Measurements from ENCODE around the gene SNUPN. TPM values are rescaled to one million over a fixed set of nuclear protein-coding genes. Genes with fewer than 3 reads are reported as not detected.

Gene SNUPN
- total RNA-seq, 1 donor from 2014 or later: 20.5 TPM

GRCh38 chr15:75640483-75641178 lies 15.1 kb upstream of the SNUPN start:
- DNase-seq: no peak
- intact Hi-C loops (cut with micrococcal nuclease): loop anchor here (1.0 to 10.0 kb wide), 10 partner anchors 15 to 1096 kb away; partner anchors contain the start of genes ARID3B, FBXO22, MAN2C1 and NEIL1
- H3K4me1 Mint-ChIP-seq: peaks cover 38% of the 10 kb centered on the region
- H3K9me3 Mint-ChIP-seq: no peaks in the 10 kb centered on the region
- TF ChIP-seq, protein P1, sequence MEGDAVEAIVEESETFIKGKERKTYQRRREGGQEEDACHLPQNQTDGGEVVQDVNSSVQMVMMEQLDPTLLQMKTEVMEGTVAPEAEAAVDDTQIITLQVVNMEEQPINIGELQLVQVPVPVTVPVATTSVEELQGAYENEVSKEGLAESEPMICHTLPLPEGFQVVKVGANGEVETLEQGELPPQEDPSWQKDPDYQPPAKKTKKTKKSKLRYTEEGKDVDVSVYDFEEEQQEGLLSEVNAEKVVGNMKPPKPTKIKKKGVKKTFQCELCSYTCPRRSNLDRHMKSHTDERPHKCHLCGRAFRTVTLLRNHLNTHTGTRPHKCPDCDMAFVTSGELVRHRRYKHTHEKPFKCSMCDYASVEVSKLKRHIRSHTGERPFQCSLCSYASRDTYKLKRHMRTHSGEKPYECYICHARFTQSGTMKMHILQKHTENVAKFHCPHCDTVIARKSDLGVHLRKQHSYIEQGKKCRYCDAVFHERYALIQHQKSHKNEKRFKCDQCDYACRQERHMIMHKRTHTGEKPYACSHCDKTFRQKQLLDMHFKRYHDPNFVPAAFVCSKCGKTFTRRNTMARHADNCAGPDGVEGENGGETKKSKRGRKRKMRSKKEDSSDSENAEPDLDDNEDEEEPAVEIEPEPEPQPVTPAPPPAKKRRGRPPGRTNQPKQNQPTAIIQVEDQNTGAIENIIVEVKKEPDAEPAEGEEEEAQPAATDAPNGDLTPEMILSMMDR (IDR thresholded peaks at IDR 0.05): no peak
- peak; percentile 43 for ATAC-seq (ENCODE audit: low read depth)
- ChIA-PET CTCF (interaction anchor here (1.0 to 3.9 kb wide), 6 partner anchors 14 to 273 kb away, joined by 3 to 29 read pairs (median 5); partner anchors contain the start of genes MAN2C1, PTPN9 and SNUPN), POLR2A (interaction anchor here (0.6 to 6.7 kb wide), 21 partner anchors 9 to 851 kb away, joined by 3 to 164 read pairs (median 6); partner anchors contain the start of genes COMMD4, COX5A, MAN2C1 and PTPN9)
- peaks cover 23% of the 10 kb centered on the region for H3K36me3 Mint-ChIP-seq (ENCODE audit: low read depth)
- no peaks in the 10 kb centered on the region for H3K27me3 Mint-ChIP-seq
- peak overlapping the region; percentile 92 for H3K27ac Mint-ChIP-seq
- H3K4me3 Mint-ChIP-seq: peak overlapping the region; percentile 91

DNA sequence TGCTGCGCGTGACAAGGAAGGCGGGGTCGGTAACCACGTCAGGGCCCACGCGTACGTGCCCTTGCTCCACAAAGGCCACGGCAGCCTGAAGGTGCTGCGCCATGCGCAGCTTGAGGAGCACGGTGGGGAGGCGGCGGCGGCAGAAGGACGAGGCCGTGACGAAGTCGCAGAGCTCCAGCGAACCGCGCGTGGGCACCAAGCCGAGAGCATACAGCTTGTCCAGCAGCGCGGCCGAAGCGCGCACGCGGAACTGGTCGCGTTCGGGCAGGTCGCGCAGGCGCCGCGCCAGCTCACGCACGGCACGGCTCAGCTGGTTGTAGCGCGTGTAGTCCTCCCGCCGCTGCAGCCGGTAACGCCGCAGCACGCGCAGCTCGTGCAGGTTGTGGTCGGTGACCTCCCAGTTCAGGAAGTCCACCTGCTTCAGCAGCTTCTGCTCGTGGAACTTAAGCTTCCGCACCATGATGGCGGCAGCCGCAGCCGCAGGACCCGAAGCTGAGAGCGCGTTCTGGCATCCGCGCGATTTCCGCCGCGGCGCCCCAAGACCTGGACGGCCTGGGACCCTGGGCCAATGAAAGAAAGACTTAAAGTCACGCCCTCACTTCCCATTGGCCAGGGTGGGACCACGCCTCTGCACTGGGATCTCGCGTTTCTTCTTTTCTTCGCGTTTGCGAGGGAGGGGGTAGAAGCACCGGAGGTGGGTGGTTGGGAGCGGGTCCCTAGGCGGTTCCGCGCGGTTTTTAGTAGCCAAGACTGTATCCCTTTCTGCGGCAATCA lies 14.4 kb upstream of the SNUPN start, which contains the start of gene IMP3:
TSS of gene IMP3 (minus strand) at position 516 of the 774 bp plus-strand sequence. CDS start at position 460, 56 bp downstream.
- intact Hi-C loops (cut with micrococcal nuclease): loop anchor here (1.0 to 10.0 kb wide), 10 partner anchors 15 to 1095 kb away; partner anchors contain the start of genes ARID3B, FBXO22, MAN2C1 and NEIL1
- H3K4me1 Mint-ChIP-seq: peaks cover 38% of the 10 kb centered on the region
- H3K27ac Mint-ChIP-seq: peak within 1 kb of the TSS; percentile 92
- H3K27me3 Mint-ChIP-seq: no peaks in the 10 kb centered on the region
- H3K4me3 Mint-ChIP-seq: peak within 1 kb of the TSS; percentile 91
- no peaks in the 10 kb centered on the region for H3K9me3 Mint-ChIP-seq
- CTCF ChIA-PET: interaction anchor here (1.0 to 3.9 kb wide), 5 partner anchors 14 to 272 kb away, joined by 3 to 29 read pairs (median 6); partner anchors contain the start of genes MAN2C1, PTPN9 and SNUPN
- DNase-seq (peak; percentile 83), ATAC-seq (ENCODE audit: low read depth) (peak; percentile 94)
- POLR2A ChIA-PET: interaction anchor here (0.6 to 6.7 kb wide), 23 partner anchors 8 to 1633 kb away, joined by 3 to 164 read pairs (median 6); partner anchors contain the start of genes COMMD4, COX5A, MAN2C1 and NEIL1
- H3K36me3 Mint-ChIP-seq (ENCODE audit: low read depth): peaks cover 25% of the 10 kb centered on the region
- TF ChIP-seq, protein P1 (IDR thresholded peaks at IDR 0.05): no peak

DNA sequence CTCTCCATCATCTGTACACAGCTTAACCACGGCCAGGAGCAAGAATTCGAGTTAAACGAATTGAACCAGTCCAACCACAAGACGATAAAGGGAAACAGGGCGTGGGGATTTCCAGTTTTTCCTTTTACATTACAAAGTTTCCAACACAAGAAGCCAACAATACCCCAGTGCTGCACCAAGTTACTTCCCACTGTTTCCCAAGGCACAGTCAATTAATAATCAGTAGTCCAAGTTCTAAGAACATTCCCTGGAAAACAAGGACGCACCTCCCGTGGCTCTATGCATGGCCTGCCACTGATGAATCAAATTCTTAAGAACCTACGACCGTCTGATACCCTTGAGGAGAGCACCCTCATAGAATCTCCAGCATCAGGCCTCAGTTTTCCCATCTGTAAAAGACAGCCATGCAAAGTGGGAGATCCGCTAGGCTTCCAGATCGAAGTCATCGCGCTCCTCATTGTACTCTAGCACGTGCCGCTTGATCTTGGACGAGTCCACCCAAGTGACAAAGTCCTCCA lies 13.7 kb upstream of the SNUPN start:
- DNase-seq (no peak), ATAC-seq (ENCODE audit: low read depth) (no peak)
- Mint-ChIP-seq H3K27ac (peak overlapping the region; percentile 92), H3K27me3 (no peaks in the 10 kb centered on the region), H3K4me3 (peak overlapping the region; percentile 91), H3K9me3 (no peaks in the 10 kb centered on the region), H3K36me3 (ENCODE audit: low read depth) (peaks cover 25% of the 10 kb centered on the region), H3K4me1 (peaks cover 38% of the 10 kb centered on the region)
- CTCF ChIA-PET: interaction anchor here (1.3 to 3.9 kb wide), 3 partner anchors 13 to 271 kb away, joined by 6 to 29 read pairs (median 8); partner anchors contain the start of genes MAN2C1 and SNUPN
- TF ChIP-seq, protein P1 (IDR thresholded peaks at IDR 0.05): no peak
- intact Hi-C loops (cut with micrococcal nuclease): no loop called here
- POLR2A ChIA-PET: interaction anchor here (0.6 to 6.7 kb wide), 21 partner anchors 7 to 1632 kb away, joined by 3 to 164 read pairs (median 6); partner anchors contain the start of genes COMMD4, COX5A, MAN2C1 and NEIL1

DNA sequence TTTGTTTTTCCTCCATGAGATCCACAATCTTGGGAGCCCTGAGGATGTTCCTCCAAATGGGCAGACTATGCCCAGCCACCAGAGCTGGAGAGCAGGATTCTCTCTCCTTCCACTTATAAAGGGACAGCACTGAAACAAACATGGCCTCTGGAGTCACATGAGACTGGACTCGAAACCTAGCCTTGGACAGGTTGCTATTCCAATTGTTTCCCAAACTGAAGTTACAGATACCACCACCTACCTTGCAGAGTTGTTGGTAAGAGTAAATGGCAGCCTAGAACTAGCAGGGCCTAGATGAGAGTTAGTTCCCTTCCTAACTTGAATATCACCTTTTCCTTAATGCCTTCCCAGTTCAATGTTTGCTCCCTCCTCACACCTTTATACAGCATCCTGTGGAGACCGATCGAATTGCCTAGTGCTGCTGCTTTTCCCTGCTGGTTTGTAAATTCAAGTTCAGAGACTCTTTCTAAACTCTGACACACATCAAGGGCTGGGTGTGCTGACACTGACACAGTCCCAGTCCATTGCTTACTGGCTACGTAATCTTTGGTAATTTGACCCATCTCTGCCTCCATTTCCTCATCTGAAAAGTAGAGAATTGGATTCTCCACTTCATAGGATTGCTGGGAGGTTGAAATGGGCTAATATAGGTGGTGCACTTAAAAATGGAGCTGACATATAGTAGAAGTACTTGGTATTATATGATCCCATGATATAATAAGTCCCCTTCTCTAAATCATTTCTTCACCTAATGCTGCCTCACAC lies 11.9 kb upstream of the SNUPN start:
- peak overlapping the region; percentile 36 for H3K4me3 Mint-ChIP-seq
- no peak for DNase-seq
- no peaks in the 10 kb centered on the region for H3K9me3 Mint-ChIP-seq
- peaks cover 25% of the 10 kb centered on the region for H3K36me3 Mint-ChIP-seq (ENCODE audit: low read depth)
- POLR2A ChIA-PET: interaction anchor here (4.4 to 6.7 kb wide), 2 partner anchors 11 to 270 kb away, joined by 58 to 164 read pairs; partner anchors contain the start of genes MAN2C1 and SNUPN
- CTCF ChIA-PET: no interaction called here
- no peak overlapping the region for H3K27ac Mint-ChIP-seq
- TF ChIP-seq, protein P1 (IDR thresholded peaks at IDR 0.05): no peak
- H3K4me1 Mint-ChIP-seq: peaks cover 38% of the 10 kb centered on the region
- no peak for ATAC-seq (ENCODE audit: low read depth)
- H3K27me3 Mint-ChIP-seq: no peaks in the 10 kb centered on the region
- intact Hi-C loops (cut with micrococcal nuclease): no loop called here
